Skeletal muscle tissue (tissue), 4 donors: ENCODE measurements around the gene SDC3. TPM values are rescaled to one million over a fixed set of nuclear protein-coding genes. Genes with fewer than 3 reads are reported as not detected.

Source experiments
- H3K27ac ChIP-seq: one replicate; pipeline ENCODE4 v1.7.0; 2013; ENCODE audit warnings: mild to moderate bottlenecking, low read depth, low read length, inconsistent platforms
- H3K27me3 ChIP-seq, 3 donors: one replicate each; pipeline ENCODE4 v1.7.0; 2013; ENCODE audit warnings: low read length in 3 of 3; ENCODE audit not compliant: control insufficient read depth in 3 of 3, insufficient read depth in 3 of 3
- H3K36me3 ChIP-seq, 3 donors: one replicate each; pipeline ENCODE4 v1.7.0; 2013; ENCODE audit warnings: low read length in 3 of 3; ENCODE audit not compliant: control insufficient read depth in 3 of 3, insufficient read depth in 3 of 3
- H3K4me1 ChIP-seq, 3 donors: one replicate each; pipeline ENCODE4 v1.7.0; 2013; ENCODE audit warnings: low read length in 3 of 3, mild to moderate bottlenecking in 3 of 3; ENCODE audit not compliant: control insufficient read depth in 3 of 3, insufficient read depth in 3 of 3
- H3K4me3 ChIP-seq, 3 donors: one replicate each; pipeline ENCODE4 v1.7.0; 2013; ENCODE audit warnings: low read length in 3 of 3
- H3K9ac ChIP-seq, 3 donors: one replicate each; pipeline ENCODE4 v1.7.0; 2013; ENCODE audit warnings: low read length in 3 of 3, mild to moderate bottlenecking in 3 of 3, moderate library complexity in 2 of 3, low read depth in 1 of 3
- H3K9me3 ChIP-seq, 3 donors: one replicate each; pipeline ENCODE4 v1.7.0; 2013; ENCODE audit warnings: low read length in 3 of 3; ENCODE audit not compliant: control insufficient read depth in 3 of 3
- total RNA-seq: library from RNA; depleted of rRNA; stranded (reverse); fragments of >200 nt; gene quantifications from one replicate; pipeline ENCODE4 v1.2.3, GENCODE V29; 2014
- donor health status: Osteomylitis.

The SDC3 gene
- total RNA-seq, 1 donor from 2014 or later, result 8.9 TPM

DNA sequence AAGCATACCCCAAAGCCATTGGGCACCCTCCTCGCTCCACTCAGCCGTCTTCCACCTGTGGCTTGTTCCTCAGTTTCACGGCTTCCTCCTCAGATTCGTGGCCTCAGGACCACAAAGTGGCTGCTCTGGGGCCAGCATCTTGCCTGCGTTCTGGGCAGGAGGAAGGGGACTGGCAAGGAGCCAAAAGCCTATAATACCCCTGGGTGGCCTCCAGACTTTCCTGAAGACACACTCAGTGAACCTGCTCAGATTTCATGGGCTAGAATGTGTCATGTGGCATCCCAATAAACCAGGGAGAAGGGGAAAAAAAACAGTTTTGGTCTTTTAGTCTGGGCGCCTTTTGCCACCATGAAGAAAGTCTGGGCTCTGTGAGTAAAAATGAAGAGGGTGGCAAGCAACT, 62.0 kb downstream of the SDC3 start:
- H3K9me3 ChIP-seq, result no peaks in the 10 kb centered on the region
- H3K27me3 ChIP-seq, result peaks cover 26 to 32% (median 32%) of the 10 kb centered on the region in 3 donors
- no peak overlapping the region for H3K9ac ChIP-seq
- no peaks in the 10 kb centered on the region for H3K36me3 ChIP-seq
- H3K4me1 ChIP-seq, result peaks cover 4 to 12% (median 6%) of the 10 kb centered on the region in 3 donors
- H3K27ac ChIP-seq, result peak overlapping the region; percentile 56
- H3K4me3 ChIP-seq, result no peak overlapping the region

DNA sequence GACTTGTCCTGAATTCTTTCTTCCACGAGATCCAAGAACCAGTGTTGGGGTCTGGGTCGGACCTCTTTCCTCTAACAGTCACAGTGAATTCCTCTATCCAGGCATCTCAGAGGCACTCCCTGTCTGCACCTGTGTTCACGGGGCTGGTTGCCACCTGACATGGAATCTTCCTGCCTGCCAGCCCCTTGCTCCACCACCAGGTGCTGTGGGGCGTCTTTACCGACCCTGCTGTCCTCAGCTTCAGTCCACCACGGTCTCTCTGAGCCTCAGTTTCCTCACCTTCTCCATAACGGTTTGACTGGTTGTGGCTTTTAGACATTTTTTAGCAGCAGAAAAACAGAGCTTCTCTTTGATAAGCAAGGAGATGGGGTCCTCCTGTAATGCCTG, 62.7 kb downstream of the SDC3 start:
- H3K27ac ChIP-seq, result no peak overlapping the region
- H3K9me3 ChIP-seq, result no peaks in the 10 kb centered on the region
- no peak overlapping the region for H3K4me3 ChIP-seq
- peaks cover 26 to 32% (median 32%) of the 10 kb centered on the region in 3 donors for H3K27me3 ChIP-seq
- no peaks in the 10 kb centered on the region for H3K36me3 ChIP-seq
- H3K9ac ChIP-seq, result no peak overlapping the region
- peaks cover 9 to 17% (median 11%) of the 10 kb centered on the region in 3 donors for H3K4me1 ChIP-seq

- Histone ChIP-seq H3K27ac (no peak overlapping the region), H3K9me3 (no peaks in the 10 kb centered on the region), H3K9ac (no peak overlapping the region), H3K36me3 (no peaks in the 10 kb centered on the region), H3K27me3 (peaks cover 26 to 32% (median 32%) of the 10 kb centered on the region in 3 donors), H3K4me1 (peaks cover 14 to 23% (median 16%) of the 10 kb centered on the region in 3 donors), H3K4me3 (no peak overlapping the region)
Measured at GRCh38 chr1:30845237-30845903, 63.2 kb downstream of the SDC3 start.

- H3K27ac ChIP-seq, result no peak overlapping the region
- peaks cover 26 to 32% (median 32%) of the 10 kb centered on the region in 3 donors for H3K27me3 ChIP-seq
- peaks cover 14 to 24% (median 17%) of the 10 kb centered on the region in 3 donors for H3K4me1 ChIP-seq
- H3K36me3 ChIP-seq, result no peaks in the 10 kb centered on the region
- H3K9me3 ChIP-seq, result no peaks in the 10 kb centered on the region
- no peak overlapping the region for H3K4me3 ChIP-seq
- H3K9ac ChIP-seq, result no peak overlapping the region
Measured at GRCh38 chr1:30844631-30845030, 63.9 kb downstream of the SDC3 start.

- no peaks in the 10 kb centered on the region for H3K36me3 ChIP-seq
- peaks cover 26 to 32% (median 29%) of the 10 kb centered on the region in 3 donors for H3K27me3 ChIP-seq
- peaks cover 14 to 23% (median 17%) of the 10 kb centered on the region in 3 donors for H3K4me1 ChIP-seq
Measured at GRCh38 chr1:30842697-30843354, 65.7 kb downstream of the SDC3 start.

GRCh38 chr1:30840904-30841598, 67.5 kb downstream of the SDC3 start:
- Histone ChIP-seq H3K9ac (no peak overlapping the region), H3K9me3 (no peaks in the 10 kb centered on the region), H3K27me3 (peaks cover 16 to 28% (median 22%) of the 10 kb centered on the region in 3 donors), H3K4me1 (peaks cover 9 to 15% (median 14%) of the 10 kb centered on the region in 3 donors), H3K36me3 (no peaks in the 10 kb centered on the region), H3K27ac (no peak overlapping the region), H3K4me3 (no peak overlapping the region)

More at GRCh38 chr1:30842697-30843354, 65.7 kb downstream of the SDC3 start:
- no peak overlapping the region for H3K27ac ChIP-seq
- H3K9me3 ChIP-seq, result no peaks in the 10 kb centered on the region
- no peak overlapping the region for H3K9ac ChIP-seq
- no peak overlapping the region for H3K4me3 ChIP-seq

DNA sequence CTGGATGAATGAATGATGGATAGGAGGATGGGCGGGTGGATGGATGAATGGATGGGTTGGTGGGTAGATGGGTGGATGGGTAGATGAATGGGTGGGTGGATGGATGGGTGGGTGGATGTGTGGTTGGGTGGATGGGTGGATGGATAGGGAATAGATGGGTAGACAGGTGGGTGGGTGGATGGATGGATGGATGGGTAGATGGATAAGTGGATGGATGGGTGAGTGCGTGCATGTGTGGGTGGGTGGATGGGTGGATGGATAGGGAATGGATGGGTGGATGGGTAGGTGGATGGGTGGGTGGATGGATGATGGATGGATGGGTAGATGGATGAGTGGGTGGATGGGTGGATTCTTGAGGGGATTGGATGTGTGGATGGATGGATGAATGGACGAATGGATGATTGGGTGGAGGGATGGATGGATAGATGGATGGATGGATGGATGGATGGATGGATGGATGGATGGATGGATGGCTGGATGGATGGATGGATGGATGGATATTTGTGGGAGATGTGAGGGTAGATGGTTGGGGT, 68.7 kb downstream of the SDC3 start:
- no peak overlapping the region for H3K4me3 ChIP-seq
- H3K9me3 ChIP-seq, result no peaks in the 10 kb centered on the region
- H3K36me3 ChIP-seq, result no peaks in the 10 kb centered on the region
- peaks cover 8 to 22% (median 19%) of the 10 kb centered on the region in 3 donors for H3K27me3 ChIP-seq
- H3K4me1 ChIP-seq, result peaks cover 9 to 14% (median 12%) of the 10 kb centered on the region in 3 donors
- no peak overlapping the region for H3K27ac ChIP-seq
- no peak overlapping the region for H3K9ac ChIP-seq

- Histone ChIP-seq H3K27me3 (peaks cover 1 to 14% (median 11%) of the 10 kb centered on the region in 3 donors), H3K4me1 (peaks cover 9 to 14% (median 12%) of the 10 kb centered on the region in 3 donors), H3K9ac (no peak overlapping the region), H3K36me3 (no peaks in the 10 kb centered on the region), H3K27ac (no peak overlapping the region), H3K4me3 (no peak overlapping the region), H3K9me3 (no peaks in the 10 kb centered on the region)
Measured at GRCh38 chr1:30838996-30839395, 69.6 kb downstream of the SDC3 start.

DNA sequence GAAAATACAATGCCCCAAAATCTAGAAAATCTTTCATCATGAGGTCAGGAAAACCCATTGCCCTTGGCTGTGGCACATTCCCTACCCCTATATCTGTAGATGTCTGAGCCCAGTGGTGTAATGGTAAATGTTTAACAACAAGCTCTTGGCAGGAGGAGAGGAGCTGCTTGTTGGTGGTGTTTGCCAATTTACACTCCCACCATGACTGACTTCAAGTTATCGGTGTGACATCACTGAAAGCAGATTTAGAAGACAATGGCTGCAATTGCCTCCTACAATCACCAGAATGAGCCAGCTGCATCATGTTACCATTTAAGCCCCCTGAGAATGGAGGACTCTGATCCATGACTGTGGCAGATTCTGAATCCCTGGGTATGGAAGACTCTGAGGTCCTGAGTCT, 70.9 kb downstream of the SDC3 start:
- Histone ChIP-seq H3K4me3 (no peak overlapping the region), H3K27me3 (peaks cover 0 to 8% (median 7%) of the 10 kb centered on the region in 3 donors), H3K9ac (no peak overlapping the region), H3K4me1 (peaks cover 9 to 14% (median 12%) of the 10 kb centered on the region in 3 donors), H3K36me3 (no peaks in the 10 kb centered on the region), H3K9me3 (no peaks in the 10 kb centered on the region), H3K27ac (no peak overlapping the region)
